Body of pancreas (tissue), 4 donors: ENCODE results near the gene TSC22D2. TPM values are rescaled to one million over a fixed set of nuclear protein-coding genes. Genes with fewer than 3 reads are reported as not detected.

Source experiments
- ATAC-seq: fragments of 150-250 bp; one replicate; pipeline ENCODE4 v1.9.1; 2016
- DNase-seq, 4 donors: peaks; one replicate each; pipeline ENCODE4 v3.0.0-alpha.2; 2019
- H3K27ac ChIP-seq, 4 donors: fragments of 200-600 bp; sonication (generic); 1 replicate in 3 of 4; 2 replicates in 1 of 4; pipeline versions ENCODE4 v1.5.1 to v1.6.1; 2016 to 2019; ENCODE audit warnings: mild to moderate bottlenecking in 1 of 4, mixed read lengths in 1 of 4, moderate library complexity in 1 of 4
- H3K27me3 ChIP-seq, 2 donors: fragments of 200-600 bp; sonication (generic); one replicate each; pipeline ENCODE4 v1.6.0; 2016; ENCODE audit warnings: mild to moderate bottlenecking in 1 of 2
- H3K36me3 ChIP-seq, 2 donors: fragments of 200-600 bp; sonication (generic); replicated peaks in 1 of 2; 2 replicates each; pipeline ENCODE4 v1.5.1; 2016; ENCODE audit warnings: low read depth in 2 of 2; ENCODE audit not compliant: insufficient read depth in 1 of 2
- H3K4me1 ChIP-seq: fragments of 200-600 bp; sonication (generic); one replicate; pipeline ENCODE4 v1.6.0; 2016
- H3K4me3 ChIP-seq, 2 donors: fragments of 200-600 bp; sonication (generic); 1 replicate in 1 of 2; 2 replicates in 1 of 2; pipeline ENCODE4 v1.5.1; 2016 to 2019
- H3K9me3 ChIP-seq, 3 donors: fragments of 200-600 bp; sonication (generic); 1 replicate in 2 of 3; 2 replicates in 1 of 3; pipeline ENCODE4 v1.5.1; 2016
- POLR2A ChIP-seq, 3 donors: fragments of 450-650 bp; IDR thresholded peaks; one replicate each; pipeline ENCODE4 v1.6.1; 2016; ENCODE audit warnings: antibody characterized with exemption in 3 of 3, mild to moderate bottlenecking in 2 of 3
- WGBS, 2 donors: methylation state at CpG; one replicate each; pipeline ENCODE4 v1.1.5; 2017; 5-methylcytosine and 5-hydroxymethylcytosine counted together
- intact Hi-C: fragments of 100-400 bp; cut with DNase I; formaldehyde crosslinking; loops from one replicate; pipeline ENCODE4 v1.15.1; 2023
- total RNA-seq, 2 donors: library from RNA; depleted of rRNA; stranded (reverse); fragments of >200 nt; gene quantifications; one replicate each; pipeline ENCODE4 v1.1.0, GENCODE V29; 2016
- TF ChIP-seq, protein P1 (sequence below), 7 experiments: fragments of 450-650 bp in 4 of 7; fragments of 200-600 bp in 3 of 7; sonication (generic) in 3 of 7; IDR thresholded peaks; one replicate each; pipeline ENCODE4 v1.5.1; 2016 to 2019; ENCODE audit warnings: antibody characterized with exemption in 7 of 7

Gene TSC22D2
- total RNA-seq, 2 donors from 2014 or later: 9.1 to 15.8 TPM

- Histone ChIP-seq H3K36me3 (no peaks in the 10 kb centered on the region), H3K27me3 (no peaks in the 10 kb centered on the region), H3K27ac (no peak overlapping the region), H3K4me1 (peaks cover 12% of the 10 kb centered on the region), H3K4me3 (no peak overlapping the region), H3K9me3 (no peaks in the 10 kb centered on the region)
- 91 to 92% methylated on average over 2 of the region's 2 CpGs for WGBS, 2 donors
- TF ChIP-seq, protein P1, sequence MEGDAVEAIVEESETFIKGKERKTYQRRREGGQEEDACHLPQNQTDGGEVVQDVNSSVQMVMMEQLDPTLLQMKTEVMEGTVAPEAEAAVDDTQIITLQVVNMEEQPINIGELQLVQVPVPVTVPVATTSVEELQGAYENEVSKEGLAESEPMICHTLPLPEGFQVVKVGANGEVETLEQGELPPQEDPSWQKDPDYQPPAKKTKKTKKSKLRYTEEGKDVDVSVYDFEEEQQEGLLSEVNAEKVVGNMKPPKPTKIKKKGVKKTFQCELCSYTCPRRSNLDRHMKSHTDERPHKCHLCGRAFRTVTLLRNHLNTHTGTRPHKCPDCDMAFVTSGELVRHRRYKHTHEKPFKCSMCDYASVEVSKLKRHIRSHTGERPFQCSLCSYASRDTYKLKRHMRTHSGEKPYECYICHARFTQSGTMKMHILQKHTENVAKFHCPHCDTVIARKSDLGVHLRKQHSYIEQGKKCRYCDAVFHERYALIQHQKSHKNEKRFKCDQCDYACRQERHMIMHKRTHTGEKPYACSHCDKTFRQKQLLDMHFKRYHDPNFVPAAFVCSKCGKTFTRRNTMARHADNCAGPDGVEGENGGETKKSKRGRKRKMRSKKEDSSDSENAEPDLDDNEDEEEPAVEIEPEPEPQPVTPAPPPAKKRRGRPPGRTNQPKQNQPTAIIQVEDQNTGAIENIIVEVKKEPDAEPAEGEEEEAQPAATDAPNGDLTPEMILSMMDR (IDR thresholded peaks at IDR 0.05): no peak
- TF ChIP-seq POLR2A (IDR thresholded peaks at IDR 0.05): no peak
- no peak for ATAC-seq
- intact Hi-C loops: no loop called here
- no peak for DNase-seq
Observed at GRCh38 chr3:150399060-150399459, 9.0 kb upstream of the TSC22D2 start.

- no peak overlapping the region for H3K4me3 ChIP-seq
- TF ChIP-seq POLR2A (IDR thresholded peaks at IDR 0.05): no peak
- H3K4me1 ChIP-seq: peaks cover 12% of the 10 kb centered on the region
- H3K9me3 ChIP-seq: no peaks in the 10 kb centered on the region
- 30 to 37% methylated on average over 3 of the region's 3 CpGs for WGBS, 2 donors
- ATAC-seq: peak; percentile 40
- DNase-seq: peak in 2 of 4 donors; percentile 35 to 58
- peak overlapping the region in 3 of 4 donors; percentile 25 to 54 (median 43) for H3K27ac ChIP-seq
- intact Hi-C loops: no loop called here
- H3K36me3 ChIP-seq: no peaks in the 10 kb centered on the region
- no peaks in the 10 kb centered on the region for H3K27me3 ChIP-seq
Observed at GRCh38 chr3:150401285-150401684, 6.8 kb upstream of the TSC22D2 start.

DNA sequence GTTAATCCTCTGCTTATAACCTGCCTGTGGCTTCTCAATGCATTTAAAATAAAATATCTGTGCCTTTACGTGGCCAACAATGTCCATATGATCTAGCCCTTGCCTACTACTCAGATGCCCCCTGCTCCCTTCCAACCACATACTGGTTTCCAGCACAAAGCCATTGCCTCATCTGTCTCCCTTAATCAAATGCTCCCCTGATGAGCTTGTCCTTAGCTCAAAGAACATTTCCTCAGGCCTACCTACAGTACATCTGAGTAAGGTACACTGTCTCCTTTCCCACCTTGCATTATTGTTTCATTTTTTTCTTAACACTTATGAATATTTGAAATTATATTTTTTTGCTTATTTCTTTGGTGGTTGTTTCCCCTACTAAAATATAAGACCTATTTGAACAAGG, 5.9 kb upstream of the TSC22D2 start:
- Histone ChIP-seq H3K27ac (no peak overlapping the region), H3K27me3 (no peaks in the 10 kb centered on the region), H3K4me1 (peaks cover 19% of the 10 kb centered on the region), H3K9me3 (no peaks in the 10 kb centered on the region), H3K36me3 (no peaks in the 10 kb centered on the region), H3K4me3 (no peak overlapping the region)
- no peak for ATAC-seq
- TF ChIP-seq, protein P1 (IDR thresholded peaks at IDR 0.05): no peak
- TF ChIP-seq POLR2A (IDR thresholded peaks at IDR 0.05): no peak
- no peak for DNase-seq
- WGBS, 2 donors: 86 to 97% methylated on average over 1 of the region's 1 CpG
- intact Hi-C loops: no loop called here

GRCh38 chr3:150404023-150404422, 4.1 kb upstream of the TSC22D2 start:
- ATAC-seq: no peak
- no peaks in the 10 kb centered on the region for H3K27me3 ChIP-seq
- no peak for TF ChIP-seq POLR2A (IDR thresholded peaks at IDR 0.05)
- TF ChIP-seq, protein P1 (IDR thresholded peaks at IDR 0.05): no peak
- peaks cover 21% of the 10 kb centered on the region for H3K4me1 ChIP-seq
- H3K27ac ChIP-seq: no peak overlapping the region
- no peaks in the 10 kb centered on the region for H3K9me3 ChIP-seq
- H3K4me3 ChIP-seq: no peak overlapping the region
- no peak for DNase-seq
- intact Hi-C loops: no loop called here
- H3K36me3 ChIP-seq: no peaks in the 10 kb centered on the region

GRCh38 chr3:150407051-150407807, 869 bp upstream of the TSC22D2 start:
- Histone ChIP-seq H3K4me1 (peaks cover 9% of the 10 kb centered on the region), H3K9me3 (no peaks in the 10 kb centered on the region), H3K4me3 (peak overlapping the region; percentile 20 to 25), H3K27ac (peak overlapping the region; percentile 84 to 100 (median 98)), H3K27me3 (no peaks in the 10 kb centered on the region), H3K36me3 (no peaks in the 10 kb centered on the region)
- ATAC-seq (no peak), DNase-seq (peak in 1 of 4 donors; percentile 13)
- intact Hi-C loops: no loop called here
- TF ChIP-seq, protein P1 (IDR thresholded peaks at IDR 0.05): no peak
- TF ChIP-seq POLR2A (IDR thresholded peaks at IDR 0.05): no peak
- WGBS, 2 donors: 12 to 14% methylated on average over 12 of the region's 12 CpGs
